Loucy (cell line): Measurements from ENCODE around the gene MARF1.
"Not testable (repeated sequence)": the region's sequence is repeated elsewhere in the genome, so short reads cannot be mapped to it uniquely, and the experiment has no call there.

ENCODE experiments used
- H2AFZ ChIP-seq: fragments of 200-600 bp; sonication (generic); 2 replicates; pipeline ENCODE4 v1.6.0; 2016; ENCODE audit warnings: antibody characterized with exemption, mild to moderate bottlenecking, low read length, moderate library complexity
- H3F3A ChIP-seq: fragments of 200-600 bp; 2 replicates; pipeline ENCODE4 v1.6.0; 2016; ENCODE audit warnings: antibody characterized with exemption, low read depth, mild to moderate bottlenecking
- H3K27me3 ChIP-seq: fragments of 200-600 bp; sonication (generic); 2 replicates; pipeline ENCODE4 v1.6.1; 2014; ENCODE audit warnings: low read length, mild to moderate bottlenecking; ENCODE audit not compliant: insufficient read depth, poor library complexity, severe bottlenecking
- H3K36me3 ChIP-seq: fragments of 200-600 bp; sonication (generic); 2 replicates; pipeline ENCODE4 v1.6.1; 2016; ENCODE audit warnings: low read length; ENCODE audit not compliant: insufficient read depth
- H3K4me1 ChIP-seq: fragments of 200-600 bp; sonication (generic); 2 replicates; pipeline ENCODE4 v1.5.1; 2014; ENCODE audit warnings: low read length, mild to moderate bottlenecking; ENCODE audit not compliant: insufficient read depth, poor library complexity, severe bottlenecking
- H3K4me2 ChIP-seq: fragments of 200-600 bp; sonication (generic); 2 replicates; pipeline ENCODE4 v1.6.0; 2014; ENCODE audit warnings: antibody characterized with exemption, low read length, low read depth, mild to moderate bottlenecking; ENCODE audit not compliant: poor library complexity, severe bottlenecking
- H3K4me3 ChIP-seq: fragments of 200-600 bp; sonication (generic); 2 replicates; pipeline ENCODE4 v1.5.1; 2014; ENCODE audit warnings: low read length, mild to moderate bottlenecking, mixed read lengths; ENCODE audit not compliant: poor library complexity, severe bottlenecking
- H3K79me2 ChIP-seq: fragments of 200-600 bp; sonication (generic); 2 replicates; pipeline ENCODE4 v1.6.1; 2014; ENCODE audit warnings: low read length; ENCODE audit not compliant: insufficient read depth
- H3K9ac ChIP-seq: fragments of 200-600 bp; sonication (generic); 2 replicates; pipeline ENCODE4 v1.6.0; 2014; ENCODE audit warnings: mild to moderate bottlenecking, low read depth, low read length, moderate library complexity; ENCODE audit not compliant: poor library complexity, severe bottlenecking
- H3K9me2 ChIP-seq: fragments of 200-600 bp; sonication (generic); replicated peaks from 2 replicates; pipeline ENCODE4 v1.6.1; 2016; ENCODE audit warnings: low read depth, low read length, mixed read lengths
- H3K9me3 ChIP-seq: fragments of 200-600 bp; sonication (generic); 2 replicates; pipeline ENCODE4 v1.6.1; 2014; ENCODE audit warnings: mild to moderate bottlenecking, antibody characterized with exemption, low read length, low read depth; ENCODE audit not compliant: insufficient read depth
- H4K20me1 ChIP-seq: fragments of 200-600 bp; sonication (generic); 2 replicates; pipeline ENCODE4 v1.6.0; 2014; ENCODE audit warnings: antibody characterized with exemption, low read length, mild to moderate bottlenecking; ENCODE audit not compliant: insufficient read depth, poor library complexity, severe bottlenecking
- CTCF ChIP-seq: fragments of 200-600 bp; sonication (generic); conservative IDR thresholded peaks from 2 replicates; pipeline ENCODE4 v1.5.1; 2014; ENCODE audit warnings: mild to moderate bottlenecking, antibody characterized with exemption, low read length
- EZH2phosphoT487 ChIP-seq: fragments of 200-600 bp; IDR thresholded peaks from 2 replicates; pipeline ENCODE4 v1.6.1; 2018; ENCODE audit warnings: antibody characterized with exemption, mild to moderate bottlenecking, moderate library complexity, borderline replicate concordance

MARF1 gene

GRCh38 chr16:15650019-15650697 is 7.2 kb upstream of the MARF1 start, which contains the start of gene NDE1:
TSS of gene NDE1 (plus strand) at chr16:15650245. CDS start at chr16:15664779, 14,534 bp downstream.
- Histone ChIP-seq H3K9ac (peak within 1 kb of the TSS; percentile 88), H2AFZ (peak within 1 kb of the TSS; percentile 88), H3K9me3 (no peaks in the 10 kb centered on the region), H3F3A (no peaks in the 10 kb centered on the region), H3K27me3 (no peaks in the 10 kb centered on the region), H4K20me1 (peaks cover 9% of the 10 kb centered on the region), H3K4me2 (peak within 1 kb of the TSS; percentile 90), H3K79me2 (peaks cover 54% of the 10 kb centered on the region), H3K4me3 (peak within 1 kb of the TSS; percentile 92), H3K36me3 (no peaks in the 10 kb centered on the region), H3K4me1 (peaks cover 13% of the 10 kb centered on the region), H3K9me2 (no peaks in the 10 kb centered on the region)
- no peak for TF ChIP-seq EZH2phosphoT487
- TF ChIP-seq CTCF: no peak

GRCh38 chr16:15649727-15650018 is 6.7 kb upstream of the MARF1 start:
- Histone ChIP-seq H3K4me2 (peak overlapping the region; percentile 90), H3K9ac (peak overlapping the region; percentile 78)
- TF ChIP-seq CTCF: no peak
- no peak for TF ChIP-seq EZH2phosphoT487

GRCh38 chr16:15649311-15649710 is 6.4 kb upstream of the MARF1 start:
- peak overlapping the region; percentile 78; the same call in 1 of the 2 replicates for H2AFZ ChIP-seq

More at GRCh38 chr16:15649727-15650018, 6.7 kb upstream of the MARF1 start:
- Histone ChIP-seq H3K9me3 (no peaks in the 10 kb centered on the region), H3K4me1 (peaks cover 13% of the 10 kb centered on the region), H3K36me3 (no peaks in the 10 kb centered on the region), H2AFZ (peak overlapping the region; percentile 78; the same call in 1 of the 2 replicates), H3K9me2 (no peaks in the 10 kb centered on the region), H3F3A (no peaks in the 10 kb centered on the region), H3K4me3 (peak overlapping the region; percentile 92), H4K20me1 (peaks cover 9% of the 10 kb centered on the region), H3K79me2 (peaks cover 49% of the 10 kb centered on the region), H3K27me3 (no peaks in the 10 kb centered on the region)

More at GRCh38 chr16:15649311-15649710, 6.4 kb upstream of the MARF1 start:
- not testable (repeated sequence) for H3K9me2 ChIP-seq, H3F3A ChIP-seq, H3K36me3 ChIP-seq, H4K20me1 ChIP-seq, H3K9me3 ChIP-seq, H3K27me3 ChIP-seq
- peaks cover 15% of the 10 kb centered on the region for H3K4me1 ChIP-seq
- H3K4me3 ChIP-seq: peak overlapping the region; percentile 92
- peak overlapping the region; percentile 78 for H3K9ac ChIP-seq
- H3K4me2 ChIP-seq: peak overlapping the region; percentile 90
- H3K79me2 ChIP-seq: peaks cover 46% of the 10 kb centered on the region
